OCI-LY1 (cell line): ENCODE results near the gene KCNH3.

Source experiments
- H2AFZ ChIP-seq: fragments of 200-600 bp; sonication (generic), shearing (Covaris generic); 2 replicates; pipeline ENCODE4 v1.6.0; 2014; ENCODE audit warnings: antibody characterized with exemption, mild to moderate bottlenecking, low read length
- H3F3A ChIP-seq: fragments of 200-600 bp; sonication (generic), shearing (Covaris generic); 2 replicates; pipeline ENCODE4 v1.6.0; 2014; ENCODE audit warnings: mild to moderate bottlenecking, antibody characterized with exemption, low read length, moderate library complexity; ENCODE audit not compliant: insufficient read depth
- H3K27ac ChIP-seq: fragments of 200-600 bp; sonication (generic); 2 replicates; pipeline ENCODE4 v1.5.1; 2014; ENCODE audit warnings: low read length, mixed run types, mild to moderate bottlenecking, low read depth; ENCODE audit not compliant: poor library complexity, severe bottlenecking
- H3K27me3 ChIP-seq: fragments of 200-600 bp; sonication (generic); 2 replicates; pipeline ENCODE4 v1.6.0; 2014; ENCODE audit warnings: antibody characterized with exemption, mild to moderate bottlenecking, low read length, moderate library complexity; ENCODE audit not compliant: insufficient read depth
- H3K36me3 ChIP-seq: fragments of 200-600 bp; sonication (generic); 2 replicates; pipeline ENCODE4 v1.6.1; 2014; ENCODE audit warnings: mild to moderate bottlenecking, antibody characterized with exemption, low read length, moderate library complexity, mixed read lengths; ENCODE audit not compliant: insufficient read depth
- H3K4me1 ChIP-seq: fragments of 200-600 bp; sonication (generic); 2 replicates; pipeline ENCODE4 v1.5.1; 2014; ENCODE audit warnings: mild to moderate bottlenecking, low read length, moderate library complexity; ENCODE audit not compliant: insufficient read depth, severe bottlenecking
- H3K4me2 ChIP-seq: fragments of 200-600 bp; sonication (generic), shearing (Covaris generic); 2 replicates; pipeline ENCODE4 v1.6.1; 2014; ENCODE audit warnings: low read length
- H3K4me3 ChIP-seq: fragments of 200-600 bp; sonication (generic); 2 replicates; pipeline ENCODE4 v1.5.1; 2014; ENCODE audit warnings: low read length, low read depth, mild to moderate bottlenecking, mixed read lengths; ENCODE audit not compliant: poor library complexity, severe bottlenecking
- H3K79me2 ChIP-seq: fragments of 200-600 bp; shearing (Covaris generic); 2 replicates; pipeline ENCODE4 v1.6.1; 2016; ENCODE audit warnings: mixed run types, low read length, mixed read lengths; ENCODE audit not compliant: insufficient read depth
- H3K9ac ChIP-seq: fragments of 200-600 bp; sonication (generic), shearing (Covaris generic); 2 replicates; pipeline ENCODE4 v1.6.1; 2014; ENCODE audit warnings: mild to moderate bottlenecking, low read length, mixed read lengths
- H3K9me2 ChIP-seq: fragments of 200-600 bp; sonication (generic), shearing (Covaris generic); 2 replicates; pipeline ENCODE4 v1.6.1; 2014; ENCODE audit warnings: low read depth, mild to moderate bottlenecking, low read length, mixed read lengths
- H3K9me3 ChIP-seq: fragments of 200-600 bp; shearing (Covaris generic); 2 replicates; pipeline ENCODE4 v1.6.1; 2014; ENCODE audit warnings: low read length, mixed read lengths
- H4K20me1 ChIP-seq: fragments of 200-600 bp; sonication (generic), shearing (Covaris generic); 2 replicates; pipeline ENCODE4 v1.6.0; 2016; ENCODE audit warnings: mild to moderate bottlenecking, low read length; ENCODE audit not compliant: insufficient read depth
- CTCF ChIP-seq: fragments of 200-600 bp; sonication (generic), shearing (Covaris generic); IDR thresholded peaks from 2 replicates; pipeline ENCODE4 v1.5.1; 2017; ENCODE audit warnings: mild to moderate bottlenecking, antibody characterized with exemption, low read length, moderate library complexity, mixed read lengths
- EZH2 ChIP-seq: fragments of 200-600 bp; sonication (generic), shearing (Covaris generic); IDR thresholded peaks from 2 replicates; pipeline ENCODE4 v1.8.0; 2017; ENCODE audit warnings: borderline replicate concordance, mixed run types, mild to moderate bottlenecking, antibody characterized with exemption, low read length, moderate library complexity, mixed read lengths

Gene KCNH3

GRCh38 chr12:49501895-49502294 is 36.9 kb upstream of the KCNH3 start:
- no peak overlapping the region for H3K9ac ChIP-seq
- H3K4me1 ChIP-seq: no peaks in the 10 kb centered on the region
- H3K27ac ChIP-seq: no peak overlapping the region
- H3K9me2 ChIP-seq: no peaks in the 10 kb centered on the region
- no peaks in the 10 kb centered on the region for H3K79me2 ChIP-seq
- TF ChIP-seq EZH2 (no peak), CTCF (no peak)
- peaks cover 41% of the 10 kb centered on the region for H3K36me3 ChIP-seq
- no peaks in the 10 kb centered on the region for H3F3A ChIP-seq
- no peaks in the 10 kb centered on the region for H3K9me3 ChIP-seq
- H4K20me1 ChIP-seq: no peaks in the 10 kb centered on the region
- no peak overlapping the region for H2AFZ ChIP-seq
- H3K4me3 ChIP-seq: no peak overlapping the region
- H3K27me3 ChIP-seq: no peaks in the 10 kb centered on the region
- H3K4me2 ChIP-seq: no peak overlapping the region

GRCh38 chr12:49502590-49502989 is 36.2 kb upstream of the KCNH3 start:
- TF ChIP-seq CTCF (no peak), EZH2 (no peak)
- H3K4me2 ChIP-seq: no peak overlapping the region
- H3K4me1 ChIP-seq: no peaks in the 10 kb centered on the region
- no peaks in the 10 kb centered on the region for H3F3A ChIP-seq
- H3K9me3 ChIP-seq: no peaks in the 10 kb centered on the region
- peaks cover 38% of the 10 kb centered on the region for H3K36me3 ChIP-seq
- no peaks in the 10 kb centered on the region for H3K9me2 ChIP-seq
- H4K20me1 ChIP-seq: no peaks in the 10 kb centered on the region
- H3K9ac ChIP-seq: no peak overlapping the region
- H3K27ac ChIP-seq: no peak overlapping the region
- no peaks in the 10 kb centered on the region for H3K79me2 ChIP-seq
- H2AFZ ChIP-seq: no peak overlapping the region
- H3K27me3 ChIP-seq: no peaks in the 10 kb centered on the region
- no peak overlapping the region for H3K4me3 ChIP-seq

- no peak overlapping the region for H3K27ac ChIP-seq
Measured at GRCh38 chr12:49503674-49504180, 35.1 kb upstream of the KCNH3 start.

More at GRCh38 chr12:49503674-49504180, 35.1 kb upstream of the KCNH3 start:
- no peaks in the 10 kb centered on the region for H3K27me3 ChIP-seq
- H3K36me3 ChIP-seq: peaks cover 38% of the 10 kb centered on the region
- H3K9me3 ChIP-seq: no peaks in the 10 kb centered on the region
- H3K9ac ChIP-seq: no peak overlapping the region
- no peak overlapping the region for H3K4me3 ChIP-seq
- no peaks in the 10 kb centered on the region for H3K4me1 ChIP-seq
- no peaks in the 10 kb centered on the region for H3F3A ChIP-seq
- no peaks in the 10 kb centered on the region for H4K20me1 ChIP-seq
- H3K79me2 ChIP-seq: no peaks in the 10 kb centered on the region
- no peak overlapping the region for H2AFZ ChIP-seq
- TF ChIP-seq CTCF (no peak), EZH2 (no peak)
- H3K4me2 ChIP-seq: no peak overlapping the region
- no peaks in the 10 kb centered on the region for H3K9me2 ChIP-seq
